B cell (primary cell): ENCODE measurements around the gene SMIM45.
A peak's percentile ranks its signal among the peaks of the same experiment; 100 is the strongest.

Experiments used
- ATAC-seq: fragments of 200-7000 bp; cut with Tn5 transposase; one replicate; pipeline ENCODE4 v1.10.0; 2021; ENCODE audit warnings: low read depth, mild to moderate bottlenecking, moderate number of reproducible peaks, moderate library complexity
- CTCF ChIA-PET: fragments of 350-600 bp; sonication (Branson Sonifier 250); formaldehyde crosslinking; loops from one replicate; lab custom pipeline; 2021; ENCODE audit warnings: antibody characterized with exemption, inconsistent platforms; lab: Charles Lee
- POLR2A ChIA-PET: fragments of 350-600 bp; sonication (Branson Sonifier 250); formaldehyde crosslinking; loops from one replicate; lab custom pipeline; 2021; ENCODE audit warnings: antibody characterized with exemption; lab: Charles Lee
- DNase-seq: peaks from one replicate; pipeline ENCODE4 v3.0.0; 2013
- H2AFZ ChIP-seq: 2 replicates; pipeline ENCODE4 v1.6.1; 2012; ENCODE audit warnings: mild to moderate bottlenecking, low read depth, low read length; ENCODE audit not compliant: insufficient read depth, poor library complexity, severe bottlenecking
- H3K27ac ChIP-seq, 2 donors: 1 replicate in 1 of 2; 2 replicates in 1 of 2; pipeline ENCODE4 v1.5.1; 2012 to 2013; ENCODE audit warnings: low read length in 2 of 2, mild to moderate bottlenecking in 2 of 2, moderate library complexity in 1 of 2
- H3K27me3 ChIP-seq, 4 experiments: fragments of 200-600 bp in 1 of 4; sonication (generic) in 1 of 4; replicated peaks in 1 of 4; 1 replicate in 2 of 4; 2 replicates in 2 of 4; pipeline versions ENCODE4 v1.6.1 to v1.7.0; 2013 to 2016; ENCODE audit warnings: low read length in 3 of 4, mild to moderate bottlenecking in 2 of 4, mixed read lengths in 1 of 4, moderate library complexity in 1 of 4; ENCODE audit not compliant: insufficient read depth in 4 of 4, control insufficient read depth in 3 of 4; ENCODE audit errors: control extremely low read depth in 1 of 4
- H3K36me3 ChIP-seq, 2 experiments: replicated peaks in 1 of 2; 1 replicate in 1 of 2; 2 replicates in 1 of 2; pipeline versions ENCODE4 v1.6.1 to v1.7.1; 2013; ENCODE audit warnings: low read length in 1 of 2; ENCODE audit not compliant: insufficient read depth in 2 of 2, control insufficient read depth in 1 of 2; ENCODE audit errors: control extremely low read depth in 1 of 2, extremely low read depth in 1 of 2
- H3K4me1 ChIP-seq, 2 donors: fragments of 200-600 bp in 1 of 2; sonication (generic) in 1 of 2; 1 replicate in 1 of 2; 2 replicates in 1 of 2; pipeline versions ENCODE4 v1.5.1 to v1.6.1; 2013 to 2017; ENCODE audit warnings: low read length in 2 of 2; ENCODE audit not compliant: control insufficient read depth in 2 of 2, insufficient read depth in 2 of 2
- H3K4me2 ChIP-seq: replicated peaks from 2 replicates; pipeline ENCODE3; 2012; ENCODE audit warnings: mild to moderate bottlenecking, low read depth, low read length; ENCODE audit not compliant: poor library complexity, severe bottlenecking
- H3K4me3 ChIP-seq, 5 experiments: fragments of 200-600 bp in 1 of 5; sonication (generic) in 1 of 5; 1 replicate in 3 of 5; 2 replicates in 2 of 5; pipeline versions ENCODE4 v1.5.1 to v1.7.0; 2011 to 2016; ENCODE audit warnings: low read length in 4 of 5, mild to moderate bottlenecking in 4 of 5, low read depth in 2 of 5, control low read depth in 1 of 5, moderate library complexity in 1 of 5; ENCODE audit not compliant: insufficient read depth in 1 of 5; ENCODE audit errors: control extremely low read depth in 1 of 5, extremely low read depth in 1 of 5
- H3K79me2 ChIP-seq: fragments of 200-600 bp; sonication (generic); one replicate; pipeline ENCODE4 v1.6.0; 2016; ENCODE audit warnings: low read length; ENCODE audit not compliant: control insufficient read depth, insufficient read depth
- H3K9ac ChIP-seq: fragments of 200-600 bp; sonication (generic); 2 replicates; pipeline ENCODE4 v1.6.1; 2017; ENCODE audit warnings: mild to moderate bottlenecking, low read length, moderate library complexity
- H3K9me3 ChIP-seq, 3 donors: one replicate each; pipeline versions ENCODE4 v1.6.1 to v1.7.1; 2013; ENCODE audit warnings: low read length in 2 of 3; ENCODE audit not compliant: control insufficient read depth in 2 of 3, insufficient read depth in 1 of 3; ENCODE audit errors: control extremely low read depth in 1 of 3
- H4K20me1 ChIP-seq: 2 replicates; pipeline ENCODE4 v1.6.0; 2012; ENCODE audit warnings: mild to moderate bottlenecking, low read length; ENCODE audit not compliant: insufficient read depth, control insufficient read depth, poor library complexity, severe bottlenecking
- H3K27ac Mint-ChIP-seq: one replicate; pipeline ENCODE4 v1.8.0; 2021; ENCODE audit warnings: mixed read lengths
- H3K27me3 Mint-ChIP-seq: one replicate; pipeline ENCODE4 v1.8.0; 2021; ENCODE audit warnings: mixed read lengths
- H3K4me1 Mint-ChIP-seq: one replicate; pipeline ENCODE4 v1.8.0; 2021; ENCODE audit warnings: mixed read lengths
- H3K4me3 Mint-ChIP-seq: one replicate; pipeline ENCODE4 v1.8.0; 2021; ENCODE audit warnings: mixed read lengths
- H3K9me3 Mint-ChIP-seq: one replicate; pipeline ENCODE4 v1.8.0; 2022; ENCODE audit warnings: mixed read lengths; ENCODE audit not compliant: insufficient read depth
- EZH2 ChIP-seq: IDR thresholded peaks from 2 replicates; pipeline ENCODE4 v1.6.1; 2012; ENCODE audit warnings: borderline replicate concordance, low read depth, mild to moderate bottlenecking, moderate library complexity, low read length; ENCODE audit not compliant: insufficient read depth, poor library complexity, severe bottlenecking
- WGBS: methylation state at CpG from one replicate; pipeline ENCODE4 v1.1.5; 2013; ENCODE audit warnings: missing lambda C conversion rate; ENCODE audit not compliant: insufficient coverage; 5-methylcytosine and 5-hydroxymethylcytosine counted together
- intact Hi-C: fragments of 100-400 bp; cut with micrococcal nuclease; formaldehyde crosslinking; loops from one replicate; pipeline ENCODE4 v1.10.0; 2022
- TF ChIP-seq, protein P1 (sequence below): fragments of 200-600 bp; IDR thresholded peaks from one replicate; pipeline ENCODE4 v1.8.0; 2022; ENCODE audit warnings: antibody characterized with exemption, mild to moderate bottlenecking

The SMIM45 gene

DNA sequence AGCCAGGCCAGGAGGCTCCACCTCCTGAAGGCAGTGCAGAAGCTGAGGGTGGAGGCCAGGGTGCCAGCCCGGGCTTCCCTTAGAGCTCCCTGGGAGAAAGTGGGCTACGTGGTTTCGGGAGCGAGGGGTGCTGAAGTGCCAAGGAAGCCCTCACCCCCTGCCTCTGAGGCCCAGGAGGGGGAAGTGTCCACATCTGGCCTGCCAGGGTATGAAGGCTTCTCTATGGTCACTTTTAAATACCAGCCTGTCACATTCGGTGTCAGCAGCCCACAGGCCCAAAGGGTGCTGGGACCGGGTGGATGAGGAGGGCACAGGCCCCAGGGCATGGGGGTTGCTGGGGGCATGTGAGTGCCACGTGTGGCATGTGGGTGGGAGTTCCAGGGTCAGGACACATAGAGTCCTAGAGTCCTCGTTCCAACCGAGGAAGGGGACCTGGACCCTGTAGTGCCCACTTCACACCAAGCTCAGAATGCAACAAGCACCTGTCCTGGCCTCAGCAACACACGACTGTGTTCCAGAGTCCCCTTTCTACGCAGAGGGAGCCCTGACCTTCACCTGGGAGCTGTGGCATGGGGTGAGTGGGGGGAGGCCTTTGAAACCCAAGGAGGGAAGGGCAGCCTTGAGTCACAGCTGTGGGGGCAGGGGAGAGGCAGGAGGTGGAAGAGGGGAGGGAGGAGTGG, 38.8 kb upstream of the SMIM45 start:
- Histone ChIP-seq H2AFZ (no peak overlapping the region), H3K4me2 (peak overlapping the region; percentile 50), H3K27ac (no peak overlapping the region), H3K9me3 (peaks cover 0 to 5% (median 0%) of the 10 kb centered on the region in 3 donors), H4K20me1 (peaks cover 49% of the 10 kb centered on the region), H3K79me2 (peaks cover 26% of the 10 kb centered on the region), H3K9ac (peak overlapping the region; percentile 23), H3K36me3 (no peaks in the 10 kb centered on the region), H3K4me1 (peaks cover 74 to 77% of the 10 kb centered on the region in 2 donors), H3K4me3 (peak overlapping the region in 1 of 5 experiments; percentile 47), H3K27me3 (peaks cover 0 to 49% (median 23%) of the 10 kb centered on the region in 4 experiments)
- intact Hi-C loops, result no loop called here
- TF ChIP-seq, protein P1, sequence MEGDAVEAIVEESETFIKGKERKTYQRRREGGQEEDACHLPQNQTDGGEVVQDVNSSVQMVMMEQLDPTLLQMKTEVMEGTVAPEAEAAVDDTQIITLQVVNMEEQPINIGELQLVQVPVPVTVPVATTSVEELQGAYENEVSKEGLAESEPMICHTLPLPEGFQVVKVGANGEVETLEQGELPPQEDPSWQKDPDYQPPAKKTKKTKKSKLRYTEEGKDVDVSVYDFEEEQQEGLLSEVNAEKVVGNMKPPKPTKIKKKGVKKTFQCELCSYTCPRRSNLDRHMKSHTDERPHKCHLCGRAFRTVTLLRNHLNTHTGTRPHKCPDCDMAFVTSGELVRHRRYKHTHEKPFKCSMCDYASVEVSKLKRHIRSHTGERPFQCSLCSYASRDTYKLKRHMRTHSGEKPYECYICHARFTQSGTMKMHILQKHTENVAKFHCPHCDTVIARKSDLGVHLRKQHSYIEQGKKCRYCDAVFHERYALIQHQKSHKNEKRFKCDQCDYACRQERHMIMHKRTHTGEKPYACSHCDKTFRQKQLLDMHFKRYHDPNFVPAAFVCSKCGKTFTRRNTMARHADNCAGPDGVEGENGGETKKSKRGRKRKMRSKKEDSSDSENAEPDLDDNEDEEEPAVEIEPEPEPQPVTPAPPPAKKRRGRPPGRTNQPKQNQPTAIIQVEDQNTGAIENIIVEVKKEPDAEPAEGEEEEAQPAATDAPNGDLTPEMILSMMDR, result no peak
- no peak for TF ChIP-seq EZH2
- ATAC-seq, result no peak
- POLR2A ChIA-PET, result interaction anchor here (1.2 to 5.0 kb wide), 4 partner anchors 12 to 50 kb away, joined by 7 to 32 read pairs (median 10); partner anchors contain the start of gene TNFRSF13C
- Mint-ChIP-seq H3K4me3 (peak overlapping the region; percentile 83), H3K27me3 (peaks cover 9% of the 10 kb centered on the region), H3K4me1 (peaks cover 68% of the 10 kb centered on the region), H3K9me3 (no peaks in the 10 kb centered on the region), H3K27ac (peak overlapping the region; percentile 84)
- peak; percentile 50 for DNase-seq
- CTCF ChIA-PET, result interaction anchor here (1.0 to 3.9 kb wide), 6 partner anchors 12 to 216 kb away, joined by 3 to 22 read pairs (median 4); no protein-coding TSS in a partner anchor
- 78% methylated on average over 11 of the region's 11 CpGs for WGBS
